OCI-LY7 (cell line): ENCODE data around the gene SMIM29. TPM values are rescaled to one million over a fixed set of nuclear protein-coding genes. Genes with fewer than 3 reads are reported as not detected.

Source experiments
- BruUV-seq: library from RNA; stranded (reverse); fragments of 400-500 nt; replicated peaks from 2 replicates; lab custom pipeline; 2021; lab: Mats Ljungman, UMichigan
- CTCF ChIA-PET: fragments of 300-600 bp; sonication (Branson Sonifier 250); formaldehyde crosslinking; loops from one replicate; lab custom pipeline; 2022; ENCODE audit warnings: antibody characterized with exemption; ENCODE audit not compliant: unreplicated experiment; lab: Charles Lee
- POLR2A ChIA-PET: fragments of 300-600 bp; sonication (Branson Sonifier 250); formaldehyde crosslinking; loops from one replicate; lab custom pipeline; 2022; ENCODE audit warnings: antibody characterized with exemption; lab: Charles Lee
- DNase-seq: peaks from one replicate; pipeline ENCODE4 v3.0.0-alpha.2; 2015; ENCODE audit warnings: low spot score
- H2AFZ ChIP-seq: fragments of 200-600 bp; sonication (generic), shearing (Covaris generic); 2 replicates; pipeline ENCODE4 v1.6.1; 2014; ENCODE audit warnings: mild to moderate bottlenecking, antibody characterized with exemption, low read length, moderate library complexity
- H3K27ac ChIP-seq: fragments of 200-600 bp; sonication (generic); 2 replicates; pipeline ENCODE4 v1.5.1; 2014; ENCODE audit warnings: mixed run types, low read depth, mild to moderate bottlenecking, moderate library complexity, low read length, inconsistent platforms; ENCODE audit not compliant: poor library complexity, severe bottlenecking
- H3K36me3 ChIP-seq: fragments of 200-600 bp; sonication (generic); 2 replicates; pipeline ENCODE4 v1.6.1; 2014; ENCODE audit warnings: mild to moderate bottlenecking, antibody characterized with exemption, low read length, moderate library complexity, mixed read lengths; ENCODE audit not compliant: insufficient read depth
- H3K4me1 ChIP-seq: fragments of 200-600 bp; sonication (generic); 2 replicates; pipeline ENCODE4 v1.5.1; 2014; ENCODE audit warnings: mild to moderate bottlenecking, low read length; ENCODE audit not compliant: insufficient read depth, poor library complexity, severe bottlenecking
- H3K4me2 ChIP-seq: fragments of 200-600 bp; sonication (generic); 2 replicates; pipeline ENCODE4 v1.6.1; 2014; ENCODE audit warnings: mild to moderate bottlenecking, low read length
- H3K4me3 ChIP-seq: fragments of 200-600 bp; sonication (generic); 2 replicates; pipeline ENCODE4 v1.5.1; 2014; ENCODE audit warnings: mild to moderate bottlenecking, low read depth, low read length; ENCODE audit not compliant: poor library complexity, severe bottlenecking
- H3K79me2 ChIP-seq: fragments of 200-600 bp; sonication (generic); 2 replicates; pipeline ENCODE4 v1.6.1; 2016; ENCODE audit warnings: low read depth, mild to moderate bottlenecking, low read length, moderate library complexity, mixed read lengths; ENCODE audit not compliant: insufficient read depth
- H3K9me2 ChIP-seq: fragments of 200-600 bp; sonication (generic); 2 replicates; pipeline ENCODE4 v1.6.1; 2016; ENCODE audit warnings: mild to moderate bottlenecking, low read length, mixed read lengths; ENCODE audit not compliant: insufficient read depth
- H3K9me3 ChIP-seq: fragments of 200-600 bp; sonication (generic); 2 replicates; pipeline ENCODE4 v1.6.1; 2014; ENCODE audit warnings: mild to moderate bottlenecking, mixed run types, low read length, mixed read lengths
- H4K20me1 ChIP-seq: fragments of 200-600 bp; sonication (generic); 2 replicates; pipeline ENCODE4 v1.6.1; 2014; ENCODE audit warnings: mild to moderate bottlenecking, antibody characterized with exemption, low read length, moderate library complexity, mixed read lengths; ENCODE audit not compliant: insufficient read depth
- EZH2phosphoT487 ChIP-seq: fragments of 200-600 bp; sonication (generic); IDR thresholded peaks from 2 replicates; pipeline ENCODE4 v1.6.1; 2018; ENCODE audit warnings: low read depth, borderline replicate concordance, mild to moderate bottlenecking, mixed run types, antibody characterized with exemption, low read length, moderate library complexity, mixed read lengths
- intact Hi-C: fragments of 100-400 bp; cut with micrococcal nuclease; formaldehyde crosslinking; loops from one replicate; pipeline ENCODE4 v1.10.0; 2022; ENCODE audit not compliant: unreplicated experiment
- total RNA-seq, 2 experiments: library from RNA; depleted of rRNA in 1 of 2; stranded (reverse); fragments of >200 nt in 1 of 2; shearing (Covaris generic) in 1 of 2; gene quantifications; 2 replicates each; pipeline ENCODE4 v1.2.3, GENCODE V29; 2014 to 2022
- TF ChIP-seq, protein P1 (sequence below): fragments of 200-600 bp; sonication (generic); conservative IDR thresholded peaks from 2 replicates; pipeline ENCODE4 v1.5.1; 2014; ENCODE audit warnings: mild to moderate bottlenecking, antibody characterized with exemption, low read length, moderate library complexity, mixed read lengths

Gene SMIM29
- total RNA-seq, 2 experiments from 2014 or later: 17.3 to 21.3 TPM

DNA sequence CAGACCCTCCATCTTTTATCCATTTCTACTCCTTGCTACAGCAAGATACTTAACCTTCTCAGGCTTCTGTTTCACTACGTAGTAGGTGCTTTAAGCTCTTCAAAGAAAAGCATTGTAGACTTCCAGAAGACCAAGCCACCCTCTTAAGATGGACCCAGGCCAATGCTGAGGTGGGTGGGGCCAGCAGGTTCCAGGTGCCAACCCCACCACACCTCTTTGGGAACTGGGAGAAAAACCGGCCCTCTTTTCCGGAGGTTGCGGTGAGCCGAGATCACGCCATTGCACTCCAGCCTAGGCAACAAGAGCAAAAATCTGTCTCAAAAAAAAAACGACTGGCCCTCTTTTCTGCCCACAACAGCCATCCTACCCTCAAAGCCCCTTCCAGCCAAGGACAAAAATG, 22.7 kb downstream of the SMIM29 start:
- intact Hi-C loops: no loop called here
- BruUV-seq: no TSS peak
- Histone ChIP-seq H3K9me3 (no peaks in the 10 kb centered on the region), H3K9me2 (no peaks in the 10 kb centered on the region), H3K27ac (no peak overlapping the region), H3K36me3 (no peaks in the 10 kb centered on the region), H3K79me2 (no peaks in the 10 kb centered on the region), H3K4me2 (no peak overlapping the region), H2AFZ (no peak overlapping the region), H4K20me1 (no peaks in the 10 kb centered on the region), H3K4me3 (no peak overlapping the region), H3K4me1 (peaks cover 38% of the 10 kb centered on the region)
- ChIA-PET POLR2A (interaction anchor here (1.4 kb wide), 1 partner anchor 11 kb away, joined by 4 read pairs; the partner anchor contains the start of gene HMGA1), CTCF (no interaction called here)
- DNase-seq: no peak
- TF ChIP-seq, protein P1, sequence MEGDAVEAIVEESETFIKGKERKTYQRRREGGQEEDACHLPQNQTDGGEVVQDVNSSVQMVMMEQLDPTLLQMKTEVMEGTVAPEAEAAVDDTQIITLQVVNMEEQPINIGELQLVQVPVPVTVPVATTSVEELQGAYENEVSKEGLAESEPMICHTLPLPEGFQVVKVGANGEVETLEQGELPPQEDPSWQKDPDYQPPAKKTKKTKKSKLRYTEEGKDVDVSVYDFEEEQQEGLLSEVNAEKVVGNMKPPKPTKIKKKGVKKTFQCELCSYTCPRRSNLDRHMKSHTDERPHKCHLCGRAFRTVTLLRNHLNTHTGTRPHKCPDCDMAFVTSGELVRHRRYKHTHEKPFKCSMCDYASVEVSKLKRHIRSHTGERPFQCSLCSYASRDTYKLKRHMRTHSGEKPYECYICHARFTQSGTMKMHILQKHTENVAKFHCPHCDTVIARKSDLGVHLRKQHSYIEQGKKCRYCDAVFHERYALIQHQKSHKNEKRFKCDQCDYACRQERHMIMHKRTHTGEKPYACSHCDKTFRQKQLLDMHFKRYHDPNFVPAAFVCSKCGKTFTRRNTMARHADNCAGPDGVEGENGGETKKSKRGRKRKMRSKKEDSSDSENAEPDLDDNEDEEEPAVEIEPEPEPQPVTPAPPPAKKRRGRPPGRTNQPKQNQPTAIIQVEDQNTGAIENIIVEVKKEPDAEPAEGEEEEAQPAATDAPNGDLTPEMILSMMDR: no peak
- TF ChIP-seq EZH2phosphoT487: no peak

DNA sequence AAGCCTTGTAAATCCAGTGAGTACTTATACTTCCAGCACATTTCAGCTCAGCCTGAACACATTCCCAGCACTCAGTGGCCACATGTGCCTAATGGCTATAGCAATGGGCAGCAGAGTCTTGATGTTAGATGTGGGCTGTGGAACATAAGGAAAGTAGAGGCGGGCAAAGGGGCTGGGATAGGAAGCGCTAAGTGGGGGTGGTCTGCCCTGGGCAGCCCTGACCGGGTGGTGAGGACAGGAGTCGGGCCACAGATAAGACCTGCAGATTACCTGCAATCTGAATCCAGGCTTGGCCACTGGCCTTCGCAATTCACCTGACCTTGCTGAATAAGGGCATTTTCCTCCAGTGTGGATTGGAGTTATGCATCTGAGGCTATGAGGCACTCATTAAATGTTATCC, 23.3 kb downstream of the SMIM29 start:
- intact Hi-C loops: no loop called here
- H3K9me3 ChIP-seq: no peaks in the 10 kb centered on the region
- POLR2A ChIA-PET: interaction anchor here (1.4 kb wide), 1 partner anchor 11 kb away, joined by 4 read pairs; the partner anchor contains the start of gene HMGA1
- no peak overlapping the region for H3K4me3 ChIP-seq
- H3K4me1 ChIP-seq: peaks cover 38% of the 10 kb centered on the region
- no peak overlapping the region for H3K4me2 ChIP-seq
- no peak for TF ChIP-seq EZH2phosphoT487
- TF ChIP-seq, protein P1: no peak
- H3K9me2 ChIP-seq: no peaks in the 10 kb centered on the region
- CTCF ChIA-PET: no interaction called here
- BruUV-seq: no TSS peak
- no peaks in the 10 kb centered on the region for H4K20me1 ChIP-seq
- H3K36me3 ChIP-seq: no peaks in the 10 kb centered on the region
- no peak overlapping the region for H2AFZ ChIP-seq
- no peak for DNase-seq
- no peak overlapping the region for H3K27ac ChIP-seq
- no peaks in the 10 kb centered on the region for H3K79me2 ChIP-seq
